Measurements from ENCODE around the gene DLGAP1.

- no peak for TF ChIP-seq CTCF (IDR thresholded peaks at IDR 0.05)
- no peak for TF ChIP-seq POLR2A (IDR thresholded peaks at IDR 0.05)
Observed at GRCh38 chr18:3603421-3604234, 851.5 kb downstream of the DLGAP1 start.

Data from testis (tissue), 2 donors.